Neural progenitor cell (in vitro differentiated cells): ENCODE measurements around the gene CATSPERZ. TPM values are rescaled to one million over a fixed set of nuclear protein-coding genes. Genes with fewer than 3 reads are reported as not detected.

ENCODE experiments used
- DNase-seq: peaks from one replicate; pipeline ENCODE4 v3.0.0-alpha.2; 2016; ENCODE audit warnings: low spot score
- H2AFZ ChIP-seq: fragments of 200-600 bp; sonication (generic); replicated peaks from 2 replicates; pipeline ENCODE4 v1.6.1; 2016; ENCODE audit warnings: antibody characterized with exemption
- H3F3A ChIP-seq: fragments of 200-600 bp; sonication (generic); 2 replicates; pipeline ENCODE4 v1.6.1; 2016; ENCODE audit warnings: antibody characterized with exemption, low read depth
- H3K27ac ChIP-seq: fragments of 200-600 bp; sonication (generic); 2 replicates; pipeline ENCODE4 v1.5.1; 2016; ENCODE audit warnings: mild to moderate bottlenecking
- H3K27me3 ChIP-seq: fragments of 200-600 bp; sonication (generic); 2 replicates; pipeline ENCODE4 v1.6.1; 2016; ENCODE audit warnings: mild to moderate bottlenecking, moderate library complexity
- H3K36me3 ChIP-seq: fragments of 200-600 bp; sonication (generic); 2 replicates; pipeline ENCODE4 v1.5.1; 2016
- H3K4me1 ChIP-seq: fragments of 200-600 bp; sonication (generic); 2 replicates; pipeline ENCODE4 v1.6.1; 2016; ENCODE audit warnings: mixed run types
- H3K4me2 ChIP-seq: fragments of 200-600 bp; sonication (generic); 2 replicates; pipeline ENCODE4 v1.6.1; 2016
- H3K4me3 ChIP-seq: fragments of 200-600 bp; sonication (generic); 2 replicates; pipeline ENCODE4 v1.5.1; 2016
- H3K79me2 ChIP-seq: fragments of 200-600 bp; sonication (generic); 2 replicates; pipeline ENCODE4 v1.6.1; 2016; ENCODE audit warnings: low read depth
- H3K9ac ChIP-seq: fragments of 200-600 bp; sonication (generic); 2 replicates; pipeline ENCODE4 v1.6.1; 2016
- H3K9me3 ChIP-seq: fragments of 200-600 bp; sonication (generic); 2 replicates; pipeline ENCODE4 v1.5.1; 2016; ENCODE audit warnings: low read depth
- H4K20me1 ChIP-seq: fragments of 200-600 bp; sonication (generic); 2 replicates; pipeline ENCODE4 v1.6.1; 2016; ENCODE audit warnings: low read depth
- H3K27ac Mint-ChIP-seq: 3 replicates; pipeline ENCODE4 v1.8.0; 2021; ENCODE audit warnings: mixed read lengths
- H3K27me3 Mint-ChIP-seq: 2 replicates; pipeline ENCODE4 v1.8.0; 2022; ENCODE audit warnings: low read depth, mild to moderate bottlenecking, inconsistent platforms, moderate library complexity, mixed read lengths; ENCODE audit not compliant: insufficient read depth
- H3K36me3 Mint-ChIP-seq: 3 replicates; pipeline ENCODE4 v1.8.0; 2021; ENCODE audit warnings: mixed read lengths
- H3K4me1 Mint-ChIP-seq: 3 replicates; pipeline ENCODE4 v1.8.0; 2021; ENCODE audit warnings: mixed read lengths
- H3K4me3 Mint-ChIP-seq: 3 replicates; pipeline ENCODE4 v1.8.0; 2021; ENCODE audit warnings: mild to moderate bottlenecking, moderate library complexity, mixed read lengths
- H3K9me3 Mint-ChIP-seq: 3 replicates; pipeline ENCODE4 v1.8.0; 2020; ENCODE audit warnings: mixed read lengths
- EZH2 ChIP-seq: fragments of 200-600 bp; sonication (generic); IDR thresholded peaks from 2 replicates; pipeline ENCODE4 v1.6.1; 2017; ENCODE audit warnings: antibody characterized with exemption, mild to moderate bottlenecking, moderate library complexity
- EZH2phosphoT487 ChIP-seq: fragments of 200-600 bp; sonication (generic); IDR thresholded peaks from 2 replicates; pipeline ENCODE4 v1.6.1; 2017; ENCODE audit warnings: antibody characterized with exemption
- total RNA-seq: library from RNA; depleted of rRNA; stranded (reverse); fragments of >200 nt; gene quantifications from 2 replicates; pipeline ENCODE4 v1.2.3, GENCODE V29; 2015; ENCODE audit warnings: low replicate concordance
- TF ChIP-seq, protein P1 (sequence below): fragments of 200-600 bp; sonication (generic); IDR thresholded peaks from 2 replicates; pipeline ENCODE4 v1.5.1; 2017; ENCODE audit warnings: antibody characterized with exemption, mild to moderate bottlenecking

The CATSPERZ gene
- total RNA-seq, 1 donor from 2014 or later, result not detected

GRCh38 chr11:64341851-64342791, 42.0 kb downstream of the CATSPERZ start:
- peak; percentile 93 for DNase-seq
- no peaks in the 10 kb centered on the region for H3K79me2 ChIP-seq
- H3K36me3 Mint-ChIP-seq, result no peaks in the 10 kb centered on the region
- H3K4me3 ChIP-seq, result peak overlapping the region; percentile 37
- H2AFZ ChIP-seq, result peak overlapping the region; percentile 32
- peak overlapping the region; percentile 64 for H3K4me3 Mint-ChIP-seq
- H3K4me2 ChIP-seq, result peak overlapping the region; percentile 55
- TF ChIP-seq EZH2 (no peak), EZH2phosphoT487 (no peak)
- TF ChIP-seq, protein P1, sequence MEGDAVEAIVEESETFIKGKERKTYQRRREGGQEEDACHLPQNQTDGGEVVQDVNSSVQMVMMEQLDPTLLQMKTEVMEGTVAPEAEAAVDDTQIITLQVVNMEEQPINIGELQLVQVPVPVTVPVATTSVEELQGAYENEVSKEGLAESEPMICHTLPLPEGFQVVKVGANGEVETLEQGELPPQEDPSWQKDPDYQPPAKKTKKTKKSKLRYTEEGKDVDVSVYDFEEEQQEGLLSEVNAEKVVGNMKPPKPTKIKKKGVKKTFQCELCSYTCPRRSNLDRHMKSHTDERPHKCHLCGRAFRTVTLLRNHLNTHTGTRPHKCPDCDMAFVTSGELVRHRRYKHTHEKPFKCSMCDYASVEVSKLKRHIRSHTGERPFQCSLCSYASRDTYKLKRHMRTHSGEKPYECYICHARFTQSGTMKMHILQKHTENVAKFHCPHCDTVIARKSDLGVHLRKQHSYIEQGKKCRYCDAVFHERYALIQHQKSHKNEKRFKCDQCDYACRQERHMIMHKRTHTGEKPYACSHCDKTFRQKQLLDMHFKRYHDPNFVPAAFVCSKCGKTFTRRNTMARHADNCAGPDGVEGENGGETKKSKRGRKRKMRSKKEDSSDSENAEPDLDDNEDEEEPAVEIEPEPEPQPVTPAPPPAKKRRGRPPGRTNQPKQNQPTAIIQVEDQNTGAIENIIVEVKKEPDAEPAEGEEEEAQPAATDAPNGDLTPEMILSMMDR, result peak; percentile 52
- H3K36me3 ChIP-seq, result no peaks in the 10 kb centered on the region
- peaks cover 31% of the 10 kb centered on the region for H3K27me3 ChIP-seq
- H3K4me1 ChIP-seq, result peaks cover 17% of the 10 kb centered on the region
- H3K9me3 Mint-ChIP-seq, result no peaks in the 10 kb centered on the region
- no peak overlapping the region for H3K27ac ChIP-seq
- H3K27me3 Mint-ChIP-seq, result peaks cover 27% of the 10 kb centered on the region
- no peaks in the 10 kb centered on the region for H3K9me3 ChIP-seq
- H3K4me1 Mint-ChIP-seq, result peaks cover 16% of the 10 kb centered on the region
- H3K9ac ChIP-seq, result no peak overlapping the region
- H3F3A ChIP-seq, result peaks cover 17% of the 10 kb centered on the region
- no peaks in the 10 kb centered on the region for H4K20me1 ChIP-seq
- no peak overlapping the region for H3K27ac Mint-ChIP-seq

DNA sequence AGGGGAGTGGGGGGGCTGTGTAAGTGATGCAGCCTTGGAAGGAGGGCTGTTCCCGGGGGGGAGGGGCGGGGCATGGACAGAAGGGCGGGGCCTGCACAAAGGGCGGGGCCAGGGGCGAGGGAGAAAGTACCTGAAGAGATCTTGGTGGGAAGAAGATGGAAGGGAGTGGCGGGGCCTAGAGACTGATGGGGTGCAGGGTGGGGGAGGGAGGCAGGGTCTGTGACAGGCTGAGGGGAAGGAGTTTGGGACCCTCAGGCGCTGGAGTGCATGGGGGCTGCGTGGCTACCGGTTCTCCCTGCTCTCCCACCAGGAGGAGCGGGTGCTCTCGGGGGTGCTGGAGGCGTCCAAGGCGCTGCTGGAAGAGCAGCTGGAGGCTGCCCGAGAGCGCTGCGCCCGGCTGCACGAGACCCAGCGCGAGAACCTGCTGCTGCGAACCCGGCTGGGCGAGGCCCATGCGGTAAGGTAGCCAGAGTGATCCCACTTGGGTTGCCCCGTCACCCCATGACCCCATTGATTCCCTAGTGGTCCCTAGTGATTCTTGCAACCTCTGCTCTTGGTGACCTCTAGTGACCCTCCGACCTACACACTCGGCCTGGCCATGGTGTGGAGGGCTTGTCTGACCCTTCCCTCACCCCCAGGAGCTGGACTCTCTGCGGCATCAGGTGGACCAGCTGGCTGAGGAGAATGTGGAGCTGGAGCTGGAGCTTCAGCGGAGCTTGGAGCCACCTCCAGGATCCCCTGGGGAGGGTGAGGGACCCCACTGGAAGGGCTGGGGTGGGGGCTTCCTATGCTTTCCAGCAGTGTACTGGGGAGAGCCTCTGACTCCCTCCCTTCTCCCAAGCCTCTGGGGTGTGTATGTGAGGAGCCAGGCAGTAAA, 42.9 kb downstream of the CATSPERZ start:
- H3K79me2 ChIP-seq, result no peaks in the 10 kb centered on the region
- H3K4me3 ChIP-seq, result peak overlapping the region; percentile 37
- TF ChIP-seq EZH2 (no peak), EZH2phosphoT487 (no peak)
- TF ChIP-seq, protein P1, result no peak
- H3K36me3 ChIP-seq, result no peaks in the 10 kb centered on the region
- H3F3A ChIP-seq, result peaks cover 17% of the 10 kb centered on the region
- Mint-ChIP-seq H3K36me3 (no peaks in the 10 kb centered on the region), H3K27ac (no peak overlapping the region), H3K4me1 (peaks cover 21% of the 10 kb centered on the region), H3K9me3 (no peaks in the 10 kb centered on the region), H3K4me3 (peak overlapping the region; percentile 50), H3K27me3 (peaks cover 20% of the 10 kb centered on the region)
- H3K9ac ChIP-seq, result no peak overlapping the region
- no peak overlapping the region for H2AFZ ChIP-seq
- H3K4me2 ChIP-seq, result no peak overlapping the region
- DNase-seq, result no peak
- H4K20me1 ChIP-seq, result no peaks in the 10 kb centered on the region
- H3K27ac ChIP-seq, result no peak overlapping the region
- H3K27me3 ChIP-seq, result peaks cover 31% of the 10 kb centered on the region
- peaks cover 17% of the 10 kb centered on the region for H3K4me1 ChIP-seq
- H3K9me3 ChIP-seq, result no peaks in the 10 kb centered on the region

DNA sequence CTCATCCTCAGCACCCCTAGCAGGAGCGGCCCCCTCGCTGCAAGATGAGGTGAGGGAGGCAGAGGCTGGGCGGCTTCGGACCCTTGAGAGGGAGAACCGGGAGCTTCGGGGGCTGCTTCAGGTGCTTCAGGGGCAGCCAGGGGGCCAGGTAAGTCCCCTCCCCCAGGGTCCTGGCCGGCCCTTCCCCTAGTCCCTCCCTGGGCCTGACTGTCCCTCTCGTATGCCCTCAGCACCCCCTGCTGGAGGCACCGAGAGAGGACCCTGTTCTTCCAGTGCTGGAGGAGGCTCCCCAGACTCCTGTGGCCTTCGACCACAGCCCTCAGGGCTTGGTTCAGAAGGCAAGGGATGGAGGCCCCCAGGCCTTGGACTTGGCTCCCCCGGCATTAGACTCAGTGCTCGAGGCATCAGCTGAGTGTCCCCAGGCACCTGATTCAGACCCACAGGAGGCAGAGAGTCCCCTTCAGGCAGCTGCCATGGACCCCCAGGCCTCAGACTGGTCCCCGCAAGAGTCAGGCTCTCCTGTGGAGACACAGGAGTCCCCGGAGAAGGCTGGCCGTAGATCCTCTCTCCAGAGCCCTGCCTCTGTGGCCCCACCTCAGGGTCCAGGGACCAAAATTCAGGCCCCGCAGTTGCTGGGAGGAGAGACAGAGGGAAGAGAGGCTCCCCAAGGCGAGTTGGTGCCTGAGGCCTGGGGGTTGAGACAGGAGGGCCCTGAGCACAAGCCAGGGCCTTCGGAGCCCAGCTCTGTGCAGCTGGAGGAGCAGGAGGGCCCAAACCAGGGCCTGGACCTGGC, 43.8 kb downstream of the CATSPERZ start:
- Histone ChIP-seq H3K4me1 (peaks cover 24% of the 10 kb centered on the region), H4K20me1 (no peaks in the 10 kb centered on the region), H3K27ac (no peak overlapping the region), H3K27me3 (peaks cover 29% of the 10 kb centered on the region), H3F3A (peaks cover 17% of the 10 kb centered on the region), H3K9me3 (no peaks in the 10 kb centered on the region), H2AFZ (no peak overlapping the region), H3K4me3 (no peak overlapping the region), H3K36me3 (no peaks in the 10 kb centered on the region), H3K9ac (no peak overlapping the region), H3K4me2 (no peak overlapping the region), H3K79me2 (no peaks in the 10 kb centered on the region)
- no peaks in the 10 kb centered on the region for H3K36me3 Mint-ChIP-seq
- no peaks in the 10 kb centered on the region for H3K9me3 Mint-ChIP-seq
- no peak overlapping the region for H3K4me3 Mint-ChIP-seq
- DNase-seq, result peak; percentile 37
- peaks cover 27% of the 10 kb centered on the region for H3K4me1 Mint-ChIP-seq
- peaks cover 16% of the 10 kb centered on the region for H3K27me3 Mint-ChIP-seq
- H3K27ac Mint-ChIP-seq, result peak overlapping the region; percentile 29
- TF ChIP-seq EZH2 (no peak), EZH2phosphoT487 (no peak)
- TF ChIP-seq, protein P1, result peak; percentile 35
